Activated gamma-delta T cell (primary cell): ENCODE results near the gene SLC35F4.
"Not testable (repeated sequence)": the region's sequence is repeated elsewhere in the genome, so short reads cannot be mapped to it uniquely, and the experiment has no call there.

Experiments
- DNase-seq: peaks from one replicate; lab custom pipeline; 2025; lab: John Stamatoyannopoulos, UW

The SLC35F4 gene

GRCh38 chr14:57809808-57810207 is 56.1 kb downstream of the SLC35F4 start:
- no peak for DNase-seq

- DNase-seq = no peak
Observed at GRCh38 chr14:57797160-57797559, 68.7 kb downstream of the SLC35F4 start.

- DNase-seq = no peak
Observed at GRCh38 chr14:57796556-57796955, 69.3 kb downstream of the SLC35F4 start.

GRCh38 chr14:57785058-57785457 is 80.8 kb downstream of the SLC35F4 start:
- no peak for DNase-seq

- DNase-seq = no peak
Observed at GRCh38 chr14:57771801-57772200, 94.1 kb downstream of the SLC35F4 start.

- DNase-seq = no peak
Observed at GRCh38 chr14:57769863-57770523, 95.9 kb downstream of the SLC35F4 start.

- DNase-seq = no peak
Observed at GRCh38 chr14:57761800-57762199, 104.1 kb downstream of the SLC35F4 start.

GRCh38 chr14:57760896-57761295 is 105.0 kb downstream of the SLC35F4 start:
- DNase-seq = no peak

- no peak for DNase-seq
Observed at GRCh38 chr14:57755018-57755521, 110.8 kb downstream of the SLC35F4 start.

GRCh38 chr14:57754527-57754926 is 111.4 kb downstream of the SLC35F4 start:
- no peak for DNase-seq

- DNase-seq = no peak
Observed at GRCh38 chr14:57753821-57754220, 112.1 kb downstream of the SLC35F4 start.

GRCh38 chr14:57752142-57752695 is 113.7 kb downstream of the SLC35F4 start:
- DNase-seq = not testable (repeated sequence)

- no peak for DNase-seq
Observed at GRCh38 chr14:57751400-57751799, 114.5 kb downstream of the SLC35F4 start.

- DNase-seq = no peak
Observed at GRCh38 chr14:57749267-57749666, 116.6 kb downstream of the SLC35F4 start.

GRCh38 chr14:57748279-57748678 is 117.6 kb downstream of the SLC35F4 start:
- DNase-seq = no peak

- no peak for DNase-seq
Observed at GRCh38 chr14:57747036-57747435, 118.9 kb downstream of the SLC35F4 start.

GRCh38 chr14:57746563-57746962 is 119.3 kb downstream of the SLC35F4 start:
- DNase-seq = no peak

GRCh38 chr14:57739516-57739915 is 126.4 kb downstream of the SLC35F4 start:
- DNase-seq = no peak

- DNase-seq = no peak
Observed at GRCh38 chr14:57737598-57737997, 128.3 kb downstream of the SLC35F4 start.

GRCh38 chr14:57736391-57736790 is 129.5 kb downstream of the SLC35F4 start:
- DNase-seq = no peak

- no peak for DNase-seq
Observed at GRCh38 chr14:57735276-57735675, 130.6 kb downstream of the SLC35F4 start.

- no peak for DNase-seq
Observed at GRCh38 chr14:57732463-57733285, 133.2 kb downstream of the SLC35F4 start.
